Islet precursor cell (in vitro differentiated cells): Measurements from ENCODE around the gene COLGALT1.

ENCODE experiments used
- DNase-seq: peaks from one replicate; pipeline ENCODE4 v3.0.0-alpha.2; 2018

Gene COLGALT1

DNA sequence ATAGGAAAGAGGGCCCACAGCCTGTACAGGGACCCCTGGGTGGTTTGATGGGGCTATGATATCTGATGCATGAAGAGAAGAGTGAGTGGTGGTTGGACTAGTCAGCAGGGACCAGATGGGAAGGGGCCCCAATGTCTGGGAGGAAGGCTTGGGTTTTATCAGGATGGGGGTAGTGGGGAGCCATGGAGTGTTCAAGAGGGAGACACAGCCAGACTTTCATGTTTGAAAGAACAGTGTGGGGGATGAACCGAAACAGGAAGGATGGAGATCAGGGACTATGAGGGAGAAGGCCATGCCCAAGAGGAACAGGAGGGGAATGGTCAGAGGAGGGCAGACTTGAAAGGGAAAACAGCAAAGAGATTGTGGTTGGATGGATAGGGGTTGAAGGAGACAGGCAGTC, 69.6 kb downstream of the COLGALT1 start:
- no peak for DNase-seq

DNA sequence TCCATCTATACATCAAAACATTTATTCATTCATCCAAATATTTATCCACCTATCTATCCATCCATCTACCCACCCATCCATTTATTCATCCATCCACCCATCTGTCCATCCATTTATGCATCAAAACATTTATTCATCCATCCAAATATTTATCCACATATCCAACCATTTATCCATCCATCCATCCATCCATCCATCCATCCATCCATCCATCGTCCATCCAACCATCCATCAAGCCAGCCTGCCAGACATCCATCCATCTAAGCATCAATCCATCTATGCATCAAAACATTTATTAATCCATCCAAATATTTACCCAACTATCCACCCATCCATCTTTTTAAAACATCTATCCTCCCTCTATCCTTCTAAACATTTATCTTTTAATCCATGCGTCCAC, 70.5 kb downstream of the COLGALT1 start:
- no peak for DNase-seq

DNA sequence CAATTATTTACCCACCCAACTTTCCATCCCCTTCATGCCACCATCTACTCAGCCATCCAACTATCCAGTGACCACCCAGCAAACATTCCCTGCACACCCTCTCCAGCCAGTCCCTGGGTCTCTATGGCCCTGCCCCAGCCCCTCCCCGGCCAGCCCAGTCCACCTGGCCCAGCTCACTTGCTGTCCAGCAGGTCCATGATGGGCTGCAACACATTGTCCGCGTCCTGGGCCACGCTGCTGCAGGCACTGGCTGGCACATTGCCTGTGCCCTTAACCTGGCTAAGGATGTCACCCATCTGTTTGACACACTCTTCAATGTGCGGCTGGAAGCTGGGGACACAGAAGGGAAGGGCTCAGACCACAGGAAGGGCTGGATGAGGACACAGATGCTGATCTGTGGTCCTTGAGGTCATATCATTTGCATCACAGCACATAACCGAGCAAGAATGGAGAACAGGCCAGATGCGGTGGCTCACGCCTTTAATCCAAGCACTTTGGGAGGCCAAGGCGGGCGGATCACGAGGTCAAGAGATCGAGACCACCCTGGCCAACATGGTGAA, 71.1 kb downstream of the COLGALT1 start:
- no peak for DNase-seq

DNA sequence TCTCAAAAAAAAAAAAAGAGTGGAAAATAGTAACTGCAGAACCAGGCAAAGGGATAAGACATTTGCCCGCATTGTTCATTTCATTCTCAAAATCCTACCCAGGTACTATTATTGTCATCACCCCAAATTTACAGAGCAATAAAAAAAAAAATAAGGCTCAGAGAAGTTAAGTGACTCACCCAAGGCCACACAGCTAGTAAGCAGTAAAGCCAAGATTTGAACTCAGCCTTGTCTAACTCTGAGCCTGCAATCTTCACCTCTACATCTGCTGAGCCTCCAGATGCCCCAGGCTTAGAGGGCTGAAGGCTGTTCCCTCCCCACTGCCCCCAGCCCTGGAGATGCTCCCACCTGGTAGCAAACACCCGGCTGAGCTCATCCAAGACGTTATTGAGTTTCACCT, 71.7 kb downstream of the COLGALT1 start:
- DNase-seq = no peak

DNA sequence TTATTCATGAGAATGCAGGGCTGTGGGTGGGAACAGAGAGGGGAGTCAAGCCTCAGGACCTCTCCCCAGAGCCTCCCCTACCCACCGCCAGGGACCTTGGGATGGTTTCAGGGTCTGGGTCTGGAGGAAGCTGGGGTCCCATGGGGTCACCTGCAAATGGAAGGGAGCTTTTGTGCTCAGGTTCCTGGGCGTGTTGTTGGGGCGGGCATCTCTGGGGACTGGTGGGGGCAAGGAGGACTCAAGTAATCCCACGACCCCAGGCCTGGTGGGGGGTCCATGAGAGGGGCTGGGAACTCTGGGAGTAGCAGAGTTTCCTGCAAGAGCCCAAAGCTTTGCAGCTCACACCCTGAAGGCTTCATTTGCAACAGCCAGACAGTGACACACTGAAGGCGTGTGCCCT, 72.5 kb downstream of the COLGALT1 start:
- no peak for DNase-seq

DNA sequence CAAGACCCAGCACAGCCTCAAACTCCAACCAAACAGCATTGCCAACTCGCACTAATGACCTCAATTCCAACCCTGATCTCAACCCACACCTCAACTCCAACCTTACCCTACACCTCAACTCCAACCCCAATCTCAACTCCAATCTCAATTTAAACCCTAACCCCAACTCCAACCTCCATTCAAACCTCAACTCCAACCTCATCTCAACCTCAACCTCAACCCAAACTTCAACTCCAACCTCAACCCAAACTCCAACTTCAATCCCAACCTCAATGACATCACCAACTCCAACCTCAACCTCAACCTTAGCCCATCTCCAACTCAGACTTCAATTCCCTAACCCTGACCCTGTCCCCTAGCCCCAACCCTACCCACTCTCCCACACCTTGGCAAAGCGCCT, 74.3 kb downstream of the COLGALT1 start:
- DNase-seq = no peak

DNA sequence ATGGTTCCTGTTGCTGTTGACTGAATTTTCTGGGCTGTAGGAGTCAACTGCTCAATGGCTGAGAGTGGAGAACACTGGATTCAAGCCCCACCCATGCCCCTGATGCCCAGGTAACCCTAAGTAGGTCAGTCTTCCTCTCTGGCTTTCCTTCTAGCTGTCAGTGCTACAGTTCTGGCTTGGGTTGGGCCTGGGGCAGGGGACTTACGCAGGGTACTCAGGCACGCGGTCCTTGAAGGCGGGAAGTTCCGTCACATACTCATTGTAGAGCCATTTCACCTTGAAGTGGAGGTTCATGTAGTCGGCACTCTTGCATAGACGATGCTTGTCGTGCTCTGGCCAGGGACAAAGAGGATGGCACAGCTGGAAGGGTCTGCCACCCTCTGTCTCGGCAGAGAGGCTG, 77.1 kb downstream of the COLGALT1 start:
- no peak for DNase-seq
